Tibial nerve (tissue), 4 donors: ENCODE data around the gene SLC6A17.

Source experiments
- EP300 ChIP-seq, 2 donors: sonication (generic); formaldehyde crosslinking; IDR thresholded peaks; one replicate each; pipeline ENCODE4 v1.6.1; 2017; ENCODE audit warnings: antibody characterized with exemption in 2 of 2, mild to moderate bottlenecking in 1 of 2
- POLR2A ChIP-seq, 2 donors: fragments of 450-650 bp; IDR thresholded peaks; one replicate each; pipeline ENCODE4 v1.6.1; 2017; ENCODE audit warnings: antibody characterized with exemption in 2 of 2, mild to moderate bottlenecking in 2 of 2, moderate library complexity in 2 of 2
- TF ChIP-seq, protein P1 (sequence below), 5 experiments: fragments of 200-600 bp in 3 of 5; fragments of 450-650 bp in 2 of 5; sonication (generic) in 3 of 5; IDR thresholded peaks; one replicate each; pipeline ENCODE4 v1.5.1; 2016 to 2019; ENCODE audit warnings: antibody characterized with exemption in 5 of 5, mild to moderate bottlenecking in 3 of 5, moderate library complexity in 2 of 5

DNA sequence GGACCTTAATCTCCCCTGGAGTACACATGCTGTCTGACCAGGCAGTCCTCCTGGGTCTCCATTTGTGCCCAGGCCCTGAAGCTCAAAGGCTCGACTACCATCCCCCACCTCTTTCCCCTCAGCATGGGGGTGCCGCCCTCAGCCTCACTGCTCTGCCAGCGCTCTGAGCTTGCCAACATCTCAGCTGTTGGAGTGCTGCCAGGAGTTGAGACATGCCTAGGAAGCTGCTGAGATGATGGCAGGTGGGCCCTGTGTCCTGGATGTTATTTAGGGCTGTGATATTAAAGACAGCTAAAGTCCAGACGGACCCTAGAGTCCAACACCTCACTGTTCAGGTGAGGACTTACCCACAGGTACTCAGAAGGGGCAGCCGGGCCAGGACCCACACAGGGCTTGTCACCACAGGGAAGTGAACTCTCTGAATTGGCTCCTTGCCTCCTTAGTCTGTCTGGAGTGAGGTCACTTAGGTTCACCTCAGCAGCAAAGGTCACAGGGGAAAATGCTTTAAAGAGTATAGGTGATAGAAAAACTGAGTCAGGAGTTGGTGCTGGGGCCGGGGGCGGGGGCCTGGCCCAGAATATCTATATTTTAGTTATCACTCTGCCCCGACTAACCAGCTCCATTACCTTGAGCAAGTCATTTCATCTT, 40.1 kb downstream of the SLC6A17 start:
- TF ChIP-seq, protein P1, sequence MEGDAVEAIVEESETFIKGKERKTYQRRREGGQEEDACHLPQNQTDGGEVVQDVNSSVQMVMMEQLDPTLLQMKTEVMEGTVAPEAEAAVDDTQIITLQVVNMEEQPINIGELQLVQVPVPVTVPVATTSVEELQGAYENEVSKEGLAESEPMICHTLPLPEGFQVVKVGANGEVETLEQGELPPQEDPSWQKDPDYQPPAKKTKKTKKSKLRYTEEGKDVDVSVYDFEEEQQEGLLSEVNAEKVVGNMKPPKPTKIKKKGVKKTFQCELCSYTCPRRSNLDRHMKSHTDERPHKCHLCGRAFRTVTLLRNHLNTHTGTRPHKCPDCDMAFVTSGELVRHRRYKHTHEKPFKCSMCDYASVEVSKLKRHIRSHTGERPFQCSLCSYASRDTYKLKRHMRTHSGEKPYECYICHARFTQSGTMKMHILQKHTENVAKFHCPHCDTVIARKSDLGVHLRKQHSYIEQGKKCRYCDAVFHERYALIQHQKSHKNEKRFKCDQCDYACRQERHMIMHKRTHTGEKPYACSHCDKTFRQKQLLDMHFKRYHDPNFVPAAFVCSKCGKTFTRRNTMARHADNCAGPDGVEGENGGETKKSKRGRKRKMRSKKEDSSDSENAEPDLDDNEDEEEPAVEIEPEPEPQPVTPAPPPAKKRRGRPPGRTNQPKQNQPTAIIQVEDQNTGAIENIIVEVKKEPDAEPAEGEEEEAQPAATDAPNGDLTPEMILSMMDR (IDR thresholded peaks at IDR 0.05) = no peak
- TF ChIP-seq EP300 (IDR thresholded peaks at IDR 0.05) = no peak
- TF ChIP-seq POLR2A (IDR thresholded peaks at IDR 0.05) = no peak
